HG02973 (cell line): ENCODE measurements around the gene LRRC59.

ENCODE experiments used
- ATAC-seq: cut with Tn5 transposase; IDR thresholded peaks from one replicate; pipeline ENCODE4 v1.9.1; 2021; ENCODE audit warnings: moderate library complexity; ENCODE audit not compliant: unreplicated experiment

The LRRC59 gene

DNA sequence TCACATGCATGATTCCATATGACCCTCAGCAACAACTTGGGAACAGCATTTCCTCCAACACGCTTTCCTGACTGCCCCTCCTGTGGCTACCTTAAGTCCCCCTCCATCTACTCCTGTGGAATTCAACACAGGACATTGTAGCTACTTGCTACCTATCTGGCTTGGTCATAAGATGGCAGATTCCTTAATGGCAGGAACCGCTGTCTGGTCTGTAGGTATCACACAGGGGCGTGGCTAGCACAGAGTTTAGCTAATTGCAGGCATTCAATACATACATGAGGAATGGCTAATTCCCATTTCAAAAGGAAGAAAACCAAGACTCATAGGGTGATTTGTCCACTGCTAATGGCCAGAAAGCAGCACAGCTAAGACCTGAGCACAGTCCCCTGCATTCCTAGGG lies 8.6 kb downstream of the LRRC59 start:
- no peak for ATAC-seq

DNA sequence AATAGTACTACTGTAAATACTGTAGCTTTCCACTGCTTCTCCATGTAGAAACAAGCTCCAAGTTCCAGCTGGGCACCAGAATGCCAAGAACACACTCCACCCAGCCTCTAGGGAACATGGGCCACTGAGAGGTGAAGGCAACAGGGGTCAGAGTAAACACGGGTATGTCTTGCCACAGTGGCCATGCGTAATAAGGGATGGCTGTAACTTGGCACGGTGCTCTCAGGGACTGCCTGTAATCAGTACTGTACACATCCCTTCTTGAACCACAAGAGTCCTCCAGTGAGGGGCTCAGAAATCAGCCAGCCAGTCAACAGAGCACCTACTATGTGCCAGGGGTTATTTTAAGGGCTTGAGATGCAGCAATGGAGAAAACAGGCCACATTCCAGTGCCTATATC lies 10.8 kb downstream of the LRRC59 start:
- no peak for ATAC-seq

DNA sequence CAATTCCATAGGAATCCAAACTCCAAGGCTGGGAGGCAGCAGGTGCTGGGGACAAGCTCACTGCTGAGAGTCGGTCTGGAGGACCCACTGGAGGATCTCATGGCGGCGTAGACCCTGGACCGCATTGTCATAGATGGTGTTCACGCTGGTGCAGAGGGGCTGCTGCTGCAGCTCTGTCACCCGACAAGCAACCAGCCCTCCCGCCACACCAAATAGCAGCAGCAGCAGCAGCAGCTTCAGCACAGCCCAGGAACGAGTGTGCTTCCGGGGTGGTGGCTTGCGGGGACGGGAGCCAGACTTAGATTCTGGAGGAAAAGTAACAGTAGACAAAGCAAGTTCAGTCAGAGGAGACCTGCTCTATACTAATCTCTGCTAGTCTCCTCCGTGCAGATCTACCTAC lies 14.4 kb downstream of the LRRC59 start:
- no peak for ATAC-seq

DNA sequence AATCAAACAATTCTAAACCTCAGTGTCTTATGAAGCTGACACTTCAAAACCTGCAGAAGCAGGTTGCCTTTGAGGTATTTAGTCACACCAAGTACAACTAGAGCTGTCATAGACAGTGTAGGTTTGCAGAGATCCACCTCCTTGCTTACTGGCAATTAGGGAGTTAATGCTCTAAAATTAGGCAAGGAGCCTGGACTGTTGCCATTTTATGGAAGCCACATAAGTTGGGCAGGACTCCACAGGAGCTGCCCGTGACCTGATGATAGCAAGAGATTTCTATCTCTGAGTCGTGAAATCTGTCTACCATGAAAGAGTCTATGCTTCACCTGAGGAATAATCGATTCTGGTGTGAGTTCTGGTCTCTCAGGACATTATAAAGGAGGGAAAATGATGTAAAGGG lies 15.4 kb downstream of the LRRC59 start:
- no peak for ATAC-seq

DNA sequence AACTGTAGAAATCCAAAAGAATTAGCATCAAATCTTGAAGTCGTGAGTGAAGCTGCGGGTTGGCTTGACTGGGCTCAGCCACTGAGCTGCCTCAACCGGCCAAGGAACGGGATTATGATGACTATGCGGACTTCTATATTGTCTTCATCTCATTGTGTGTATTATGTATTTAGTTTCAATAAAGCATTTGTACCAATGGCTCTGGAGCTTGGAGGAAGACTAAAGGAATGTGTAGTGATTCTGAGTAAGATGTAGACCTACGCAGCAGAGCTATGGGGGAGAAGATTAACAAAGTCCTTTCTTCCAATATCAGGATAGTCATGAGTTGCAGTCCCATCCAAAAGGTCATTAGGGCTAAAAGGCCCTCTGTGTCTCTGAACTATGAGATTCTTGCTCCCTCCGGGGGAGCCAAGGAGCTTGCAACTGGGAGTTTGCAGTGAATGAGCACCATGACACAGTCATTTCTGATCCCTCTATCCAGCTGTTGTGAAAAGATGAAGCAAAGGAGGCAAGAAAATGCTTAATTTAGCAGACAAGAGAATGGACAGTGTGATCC lies 16.0 kb downstream of the LRRC59 start:
- ATAC-seq, result no peak

DNA sequence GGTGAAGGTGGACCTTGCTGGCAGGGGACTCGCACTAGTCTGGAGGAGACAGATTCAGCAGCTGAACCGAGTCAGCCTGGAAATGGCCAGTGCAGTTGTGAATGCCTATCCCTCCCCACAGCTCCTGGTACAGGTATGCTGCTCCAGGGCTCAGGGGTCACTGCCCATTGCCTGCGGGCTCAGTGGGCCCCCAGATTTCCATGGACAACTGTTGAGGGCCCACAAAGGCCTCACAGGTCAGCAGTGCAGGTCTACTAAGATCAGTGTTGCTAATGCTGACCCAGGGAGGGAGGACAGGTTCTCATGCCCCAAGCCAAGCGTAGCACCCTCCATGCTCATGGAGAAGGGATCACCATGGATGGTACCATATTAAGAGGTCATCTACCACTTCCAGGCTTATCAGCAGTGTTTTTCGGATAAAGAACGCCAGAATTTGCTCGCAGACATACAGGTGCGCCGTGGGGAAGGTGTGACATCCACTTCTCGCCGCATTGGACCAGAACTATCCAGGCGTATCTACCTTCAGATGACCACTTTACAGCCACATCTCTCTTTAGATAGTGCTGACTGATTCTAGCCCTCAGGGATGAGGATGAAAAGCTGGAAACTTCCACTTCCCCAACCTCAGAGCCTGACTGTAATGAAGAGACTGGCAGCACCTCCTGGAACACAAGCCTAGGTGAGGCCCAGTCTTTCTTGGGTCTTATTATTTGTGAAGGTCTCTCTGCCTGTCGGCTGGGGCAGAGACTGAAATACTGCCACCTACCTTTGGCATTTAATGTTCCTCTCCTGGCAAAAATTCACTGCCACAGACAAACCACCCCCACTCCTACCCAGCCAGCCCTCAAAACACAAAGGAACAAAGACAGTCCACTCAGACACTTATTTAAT lies 16.7 kb downstream of the LRRC59 start:
- ATAC-seq, result no peak

DNA sequence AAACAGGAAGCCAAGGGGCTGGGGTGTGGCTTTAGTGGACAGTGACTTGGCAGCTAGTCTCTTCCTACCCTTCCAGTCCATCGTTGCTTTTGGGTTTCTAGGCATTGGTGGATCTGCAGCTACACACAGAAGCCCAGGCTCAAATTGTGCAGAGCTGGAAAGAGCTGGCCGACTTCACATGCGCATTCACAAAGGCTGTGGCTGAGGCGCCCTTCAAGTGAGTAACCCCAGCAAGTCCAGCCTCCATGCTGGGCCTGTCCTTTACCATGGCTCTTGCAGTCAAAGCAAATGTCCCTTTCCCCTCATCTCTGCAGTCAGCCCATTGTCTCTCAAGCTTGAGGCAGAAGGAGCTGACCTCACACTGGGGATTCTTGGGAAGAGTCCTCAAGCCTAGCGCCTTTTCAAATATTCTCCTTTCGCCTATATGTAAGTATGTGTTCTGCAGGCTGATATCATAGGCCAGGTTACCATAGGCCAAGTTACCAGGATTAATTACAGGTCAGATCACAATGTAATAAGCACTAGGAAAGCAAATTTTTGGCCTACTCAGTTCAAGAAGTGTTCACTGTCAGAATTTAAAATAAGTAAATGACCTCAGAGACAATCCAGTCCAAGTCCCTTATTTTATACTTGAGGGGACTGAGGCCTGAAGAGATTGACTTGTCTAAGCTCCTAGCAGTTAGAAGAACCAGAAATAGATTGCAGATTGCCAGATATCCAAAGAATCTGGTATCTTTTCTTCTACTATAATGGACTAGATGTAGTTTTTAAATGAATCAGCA lies 17.8 kb downstream of the LRRC59 start:
- no peak for ATAC-seq

DNA sequence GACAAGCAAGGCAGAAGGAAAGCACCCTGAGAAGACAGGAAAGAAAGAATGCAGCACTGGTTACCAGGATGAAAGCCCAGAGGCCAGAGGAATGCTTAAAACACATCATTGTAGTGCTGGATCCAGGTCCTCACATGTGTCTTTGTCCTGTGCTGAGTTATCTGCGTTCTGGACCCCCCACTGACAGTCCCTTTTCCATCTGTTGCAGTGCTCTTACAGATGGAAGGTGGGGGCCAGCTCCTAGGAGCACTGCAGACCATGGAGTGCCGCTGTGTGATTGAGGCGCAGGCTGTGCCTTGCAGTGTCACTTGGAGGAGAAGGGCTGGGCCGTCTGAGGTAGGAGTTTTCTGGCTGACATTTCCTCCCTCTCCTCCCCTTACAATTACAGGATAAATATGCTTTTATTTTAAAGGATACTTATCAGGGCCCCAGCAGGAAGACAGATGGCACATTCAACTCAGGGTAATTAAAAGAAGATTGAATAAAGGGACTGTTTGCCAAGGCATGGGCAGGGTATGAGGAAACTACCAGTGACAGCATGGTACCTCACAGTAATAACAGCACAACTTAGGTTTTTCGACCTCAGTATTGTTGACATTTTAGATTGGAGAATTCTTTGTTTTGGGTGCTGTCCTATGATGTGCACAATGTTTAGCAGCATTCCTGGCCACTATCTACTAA lies 21.3 kb downstream of the LRRC59 start:
- ATAC-seq, result no peak

DNA sequence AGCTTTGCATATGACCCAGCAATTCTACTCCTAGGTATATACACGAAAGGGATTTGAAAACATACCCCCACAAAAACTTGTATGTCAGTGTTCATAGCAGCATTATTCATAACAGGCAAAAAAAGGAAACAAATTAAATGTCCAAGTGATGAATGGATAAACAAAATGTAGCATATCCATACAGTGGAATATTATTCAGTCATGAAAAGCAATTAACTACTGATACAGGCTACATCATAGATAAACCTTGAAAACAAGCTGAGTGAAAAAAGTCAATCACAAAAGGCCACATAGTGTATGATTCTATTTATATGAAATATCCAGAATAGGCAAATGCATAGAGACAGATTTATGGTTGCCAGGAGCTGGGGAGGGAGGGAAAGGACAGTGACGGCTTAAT lies 23.6 kb downstream of the LRRC59 start:
- no peak for ATAC-seq

DNA sequence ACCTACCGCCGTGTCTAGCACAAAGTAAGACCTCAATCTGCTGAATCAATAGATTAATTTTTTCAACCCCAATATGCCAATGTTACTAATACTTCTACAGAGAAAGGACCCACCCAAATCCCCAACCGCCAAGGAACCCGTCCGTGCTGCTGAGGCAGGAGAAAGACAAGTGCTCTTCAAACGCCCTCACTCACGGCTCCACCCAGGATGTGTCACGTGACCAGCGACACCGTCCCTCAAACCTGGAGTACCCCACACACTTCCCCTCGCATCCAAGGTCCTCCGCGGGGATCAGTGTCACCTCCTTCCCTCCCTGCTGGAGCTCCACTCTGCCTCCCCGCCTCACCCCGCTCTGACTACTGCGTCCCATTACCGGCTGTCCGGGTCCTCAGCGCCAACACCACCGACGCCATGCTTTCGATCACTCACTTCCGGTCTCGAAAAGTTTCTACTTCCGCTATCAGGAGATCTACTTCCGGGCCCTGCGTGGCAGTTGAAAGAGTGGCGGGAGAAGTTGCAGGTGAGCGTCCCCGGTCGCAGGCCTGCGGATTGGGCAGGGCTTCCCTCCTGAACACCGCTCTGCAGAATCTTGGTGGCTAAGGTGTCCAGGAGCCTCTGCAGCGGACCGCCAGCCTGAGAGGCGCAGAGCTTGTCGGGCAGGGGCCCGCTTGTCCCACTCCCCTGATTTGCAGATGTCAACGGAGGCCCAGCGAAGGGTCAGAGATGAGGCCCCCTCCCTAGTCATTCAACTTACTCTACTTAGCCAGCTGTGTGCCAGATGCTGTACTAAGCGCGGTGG lies 24.4 kb downstream of the LRRC59 start, which contains the start of the genes EME1 and MRPL27:
TSS of gene EME1 (plus strand) at position 472 of the 799 bp plus-strand sequence. CDS start 1,980 bp downstream, outside the sequence.
TSS of gene MRPL27 (minus strand) at position 427 of the 799 bp plus-strand sequence. CDS start at position 413, 14 bp downstream.
- ATAC-seq, result peak; percentile 70

DNA sequence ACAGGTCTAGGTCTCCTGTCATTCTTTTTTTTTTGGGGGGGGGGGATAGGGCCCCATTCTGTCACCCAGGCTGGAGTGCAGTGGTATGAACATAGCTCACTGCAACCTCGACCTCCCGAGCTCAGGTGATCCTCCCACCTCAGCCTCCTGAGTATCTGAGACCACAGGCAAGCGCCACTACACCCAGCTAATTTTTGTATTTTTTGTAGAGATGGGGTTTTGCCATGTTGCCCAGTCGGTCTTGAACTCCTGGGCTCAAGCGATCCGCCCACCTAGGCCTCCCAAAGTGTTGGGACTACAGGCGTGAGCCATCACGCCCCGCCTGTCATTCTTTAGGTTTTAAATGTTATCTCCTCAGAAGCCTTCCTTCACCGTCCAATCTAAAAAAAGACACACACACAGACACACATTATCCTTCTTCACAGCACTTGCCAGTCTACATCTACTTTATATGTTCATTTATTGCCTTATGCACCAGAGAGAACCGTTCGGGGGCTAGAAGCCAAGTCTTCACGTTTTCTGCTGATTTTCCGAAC lies 25.0 kb downstream of the LRRC59 start:
- ATAC-seq, result no peak

DNA sequence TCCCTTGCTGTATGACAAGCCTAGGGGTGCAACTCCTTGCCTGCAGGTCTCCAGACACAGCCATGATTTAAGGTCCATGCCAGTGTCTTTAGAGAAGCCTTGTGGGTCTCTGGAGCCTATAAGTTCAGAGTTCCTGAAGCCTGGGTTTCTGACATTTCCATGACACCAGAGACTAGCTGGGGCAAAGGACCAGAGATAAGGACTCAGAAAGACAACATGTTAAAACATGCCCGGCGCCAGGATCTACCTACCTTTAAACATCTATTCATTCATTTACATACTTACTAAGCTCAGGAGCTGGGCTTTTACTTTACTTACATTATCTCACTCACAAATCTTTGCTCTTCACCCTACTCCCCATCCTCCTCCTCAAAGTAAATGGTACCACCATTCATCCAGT lies 25.8 kb downstream of the LRRC59 start:
- ATAC-seq, result no peak

DNA sequence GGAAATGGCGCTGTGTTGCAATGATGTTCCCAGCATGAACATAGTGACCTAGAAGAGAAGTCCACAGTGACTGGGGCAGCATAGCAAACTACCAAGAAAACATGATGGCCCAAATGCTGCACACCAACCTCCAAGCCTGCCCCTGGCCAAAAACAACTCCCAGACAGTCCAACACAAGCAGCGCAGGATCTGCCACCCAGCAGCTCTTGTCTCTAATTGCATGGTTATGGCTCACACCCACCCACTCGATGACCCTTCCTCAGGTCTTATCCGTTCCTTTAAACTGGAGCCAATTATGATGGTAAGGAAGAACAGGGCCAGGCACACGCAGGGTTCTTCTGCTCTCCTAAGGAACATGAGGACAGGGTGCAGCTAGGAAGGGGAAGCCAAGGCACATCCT lies 27.3 kb downstream of the LRRC59 start:
- ATAC-seq, result no peak

DNA sequence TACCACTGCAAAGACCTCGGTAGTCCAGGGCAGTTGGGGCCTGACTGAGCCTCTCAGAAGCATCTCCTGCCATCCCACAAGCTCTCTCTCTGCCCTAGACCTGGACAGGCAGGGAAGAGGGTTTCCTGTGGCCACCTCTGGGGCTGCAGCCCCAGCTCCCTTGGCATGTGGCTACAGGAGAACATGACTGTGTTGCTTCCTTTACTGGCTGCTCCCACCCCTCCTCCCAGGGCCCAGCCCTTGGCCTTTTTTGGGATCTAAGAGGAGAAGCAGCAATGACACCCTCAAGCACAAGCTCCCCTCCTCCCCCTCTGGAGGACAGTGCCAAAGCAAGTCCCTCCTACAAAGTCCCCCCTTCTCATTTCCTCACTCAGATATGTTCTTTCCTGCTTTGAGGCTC lies 29.9 kb downstream of the LRRC59 start:
- no peak for ATAC-seq

DNA sequence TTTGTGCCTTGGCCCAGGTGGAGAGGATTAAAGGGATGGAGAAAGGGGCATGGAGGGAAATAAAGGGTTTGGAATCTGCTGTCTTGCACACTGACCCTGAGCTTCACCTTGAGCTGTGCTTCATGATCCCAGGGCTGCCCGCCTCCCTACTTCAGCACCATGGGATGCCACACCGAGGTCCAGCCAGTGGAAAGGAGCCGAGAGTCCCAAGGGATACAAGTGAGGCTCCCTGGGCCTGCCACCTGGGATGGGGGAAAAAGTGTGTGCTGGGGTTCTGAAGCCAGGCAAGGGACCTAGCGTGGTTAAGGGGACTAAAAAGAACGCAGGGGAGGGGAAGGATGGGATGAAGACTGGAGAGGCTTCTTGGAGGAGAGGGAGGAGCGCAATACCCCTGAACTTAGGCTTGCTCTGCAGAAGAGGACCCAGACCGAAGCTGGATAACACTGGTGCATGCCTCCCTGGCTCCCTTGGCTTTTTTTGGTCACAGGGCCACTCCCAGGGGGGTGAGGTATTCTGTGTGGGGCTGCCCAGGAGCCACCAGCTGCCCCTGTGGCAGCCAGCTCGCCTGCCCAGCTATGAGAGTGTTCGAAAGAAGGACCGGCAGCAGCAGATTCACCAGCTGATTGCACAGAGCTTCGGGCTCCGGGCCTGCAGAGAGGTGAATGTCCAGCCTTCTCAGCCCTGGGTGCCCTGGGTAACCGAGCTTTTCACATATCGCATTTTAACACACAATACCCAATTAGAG lies 31.5 kb downstream of the LRRC59 start:
- ATAC-seq, result no peak

DNA sequence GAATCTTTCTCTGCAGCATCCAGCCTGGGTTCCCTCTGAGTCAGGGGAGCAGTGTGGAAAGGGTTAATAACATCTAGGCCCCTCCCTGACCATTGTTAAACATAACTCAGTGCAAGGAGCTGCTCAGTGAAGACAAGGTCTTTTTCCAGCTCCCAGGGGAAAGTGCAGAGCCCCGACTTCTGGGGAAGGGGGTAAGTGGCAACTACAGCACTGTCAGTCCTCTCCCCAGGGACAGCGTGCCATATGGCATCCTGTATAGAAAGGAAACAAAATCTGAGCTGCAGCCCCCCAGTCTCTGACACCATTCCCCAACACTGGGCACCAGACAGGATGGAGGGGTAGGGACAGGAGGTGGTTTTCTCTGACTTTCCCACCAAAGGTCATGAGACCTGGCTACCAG lies 32.2 kb downstream of the LRRC59 start:
- no peak for ATAC-seq

DNA sequence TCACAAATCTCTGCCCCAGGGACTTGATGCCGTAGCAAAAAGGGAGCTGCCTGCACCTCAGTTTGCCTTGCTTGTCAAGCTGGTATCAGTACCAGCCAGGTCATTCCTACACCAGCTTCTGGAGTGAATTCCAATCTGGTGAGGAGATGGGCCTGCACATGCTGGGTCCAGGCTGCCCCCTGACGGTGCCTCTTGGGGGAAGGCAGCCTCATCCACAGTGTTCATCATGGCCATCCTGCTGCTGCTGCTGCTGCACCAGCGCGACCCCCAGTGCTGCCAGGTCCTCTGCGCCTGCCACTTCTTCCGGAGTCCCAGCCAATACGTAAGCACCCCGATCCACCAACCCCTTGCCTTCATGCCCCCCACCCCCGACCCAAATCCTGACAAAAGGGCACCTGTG lies 32.6 kb downstream of the LRRC59 start:
- ATAC-seq, result no peak

DNA sequence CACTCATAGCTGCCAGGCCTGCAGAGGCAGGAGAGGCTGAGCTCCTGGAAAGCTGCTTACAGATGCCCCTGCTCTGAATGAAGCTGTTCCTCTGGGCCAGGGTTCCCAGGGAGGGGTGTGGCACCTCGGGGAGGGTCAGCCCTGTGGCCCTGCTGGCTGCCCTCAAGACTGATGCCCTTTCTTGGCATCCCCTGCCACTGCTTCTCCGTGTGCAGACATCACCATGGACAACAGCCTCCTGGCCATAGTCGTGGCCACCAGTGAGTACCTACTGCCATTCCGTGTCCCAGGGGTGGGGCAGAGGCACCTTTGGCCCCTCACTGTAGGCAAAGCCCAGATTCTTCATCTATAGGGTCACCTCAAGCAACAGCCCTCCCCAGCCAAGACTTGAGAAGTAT lies 33.3 kb downstream of the LRRC59 start:
- ATAC-seq, result no peak
